Measurements from ENCODE around the gene SLC11A2. TPM values are rescaled to one million over a fixed set of nuclear protein-coding genes. Genes with fewer than 3 reads are reported as not detected.
"Not testable (repeated sequence)": the region's sequence is repeated elsewhere in the genome, so short reads cannot be mapped to it uniquely, and the experiment has no call there.

Gene SLC11A2
- total and polyA plus RNA-seq, 8 donors: 19.1 to 52.9 (median 36.6) TPM

GRCh38 chr12:50960130-50960529, 66.1 kb downstream of the SLC11A2 start:
- FAIRE-seq: no peak

GRCh38 chr12:50955697-50956096, 70.5 kb downstream of the SLC11A2 start:
- H3K4me3 ChIP-seq: no peak overlapping the region
- no peaks in the 10 kb centered on the region for H3K9me3 ChIP-seq
- no peak overlapping the region for H3K27ac ChIP-seq
- no peaks in the 10 kb centered on the region for H3K27me3 ChIP-seq
- WGBS, 2 donors: 61 to 79% methylated on average over 2 of the region's 2 CpGs
- FAIRE-seq (no peak), ATAC-seq (no peak), DNase-seq (no peak)
- no peaks in the 10 kb centered on the region for H3K36me3 ChIP-seq
- intact Hi-C loops (cut with DNase I): no loop called here
- no peaks in the 10 kb centered on the region for H3K4me1 ChIP-seq
- no peak for TF ChIP-seq CTCF (IDR thresholded peaks at IDR 0.05)

More at GRCh38 chr12:50960130-50960529, 66.1 kb downstream of the SLC11A2 start:
- no peak overlapping the region for H3K4me3 ChIP-seq
- no peaks in the 10 kb centered on the region for H3K9me3 ChIP-seq
- H3K4me1 ChIP-seq: no peaks in the 10 kb centered on the region
- no peaks in the 10 kb centered on the region for H3K27me3 ChIP-seq
- intact Hi-C loops (cut with DNase I): no loop called here
- H3K36me3 ChIP-seq: no peaks in the 10 kb centered on the region
- H3K27ac ChIP-seq: no peak overlapping the region
- no peak for DNase-seq
- no peak for TF ChIP-seq CTCF (IDR thresholded peaks at IDR 0.05)
- no peak for ATAC-seq

- DNase-seq: no peak
- 88% methylated on average over 1 of the region's 1 CpG for WGBS, 2 donors
- no peak overlapping the region for H3K27ac ChIP-seq
- no peaks in the 10 kb centered on the region for H3K4me1 ChIP-seq
- no peaks in the 10 kb centered on the region for H3K9me3 ChIP-seq
- intact Hi-C loops (cut with DNase I): no loop called here
- TF ChIP-seq CTCF (IDR thresholded peaks at IDR 0.05): no peak
- H3K36me3 ChIP-seq: no peaks in the 10 kb centered on the region
- H3K4me3 ChIP-seq: no peak overlapping the region
- H3K27me3 ChIP-seq: no peaks in the 10 kb centered on the region
- no peak for ATAC-seq
- no peak for FAIRE-seq
Observed at GRCh38 chr12:50955288-50955687, 70.9 kb downstream of the SLC11A2 start.

GRCh38 chr12:50954789-50955188, 71.4 kb downstream of the SLC11A2 start:
- H3K9me3 ChIP-seq; H3K27ac ChIP-seq; intact Hi-C loops (cut with DNase I); H3K36me3 ChIP-seq; H3K27me3 ChIP-seq; ATAC-seq; H3K4me3 ChIP-seq; DNase-seq; H3K4me1 ChIP-seq; FAIRE-seq: not testable (repeated sequence)
- 97 to 98% methylated on average over 2 of the region's 2 CpGs for WGBS, 2 donors

- no peak for DNase-seq
- intact Hi-C loops (cut with DNase I): no loop called here
- H3K9me3 ChIP-seq: no peaks in the 10 kb centered on the region
- no peaks in the 10 kb centered on the region for H3K36me3 ChIP-seq
- 77 to 79% methylated on average over 7 of the region's 7 CpGs for WGBS, 2 donors
- no peak for ATAC-seq
- no peaks in the 10 kb centered on the region for H3K4me1 ChIP-seq
- FAIRE-seq: no peak
- TF ChIP-seq CTCF (IDR thresholded peaks at IDR 0.05): no peak
- H3K27me3 ChIP-seq: no peaks in the 10 kb centered on the region
- H3K27ac ChIP-seq: no peak overlapping the region
- no peak overlapping the region for H3K4me3 ChIP-seq
Observed at GRCh38 chr12:50953047-50953446, 73.1 kb downstream of the SLC11A2 start.

- Histone ChIP-seq H3K36me3 (no peaks in the 10 kb centered on the region), H3K4me1 (no peaks in the 10 kb centered on the region), H3K4me3 (no peak within 1 kb of the TSS), H3K9me3 (no peaks in the 10 kb centered on the region), H3K27ac (no peak within 1 kb of the TSS), H3K27me3 (no peaks in the 10 kb centered on the region)
- FAIRE-seq (no peak), ATAC-seq (no peak), DNase-seq (no peak)
- WGBS, 2 donors: 91% methylated on average over 19 of the region's 19 CpGs
- intact Hi-C loops (cut with DNase I): no loop called here
- TF ChIP-seq CTCF (IDR thresholded peaks at IDR 0.05): no peak
Observed at GRCh38 chr12:50952510-50952909, 73.7 kb downstream of the SLC11A2 start, which contains the start of gene HIGD1C. HIGD1C (plus strand) TSS chr12:50952544; CDS start chr12:50953999, 1,455 bp downstream.

All from pancreas (tissue), 10 donors.